ENCODE data around the gene KCNK5.

DNA sequence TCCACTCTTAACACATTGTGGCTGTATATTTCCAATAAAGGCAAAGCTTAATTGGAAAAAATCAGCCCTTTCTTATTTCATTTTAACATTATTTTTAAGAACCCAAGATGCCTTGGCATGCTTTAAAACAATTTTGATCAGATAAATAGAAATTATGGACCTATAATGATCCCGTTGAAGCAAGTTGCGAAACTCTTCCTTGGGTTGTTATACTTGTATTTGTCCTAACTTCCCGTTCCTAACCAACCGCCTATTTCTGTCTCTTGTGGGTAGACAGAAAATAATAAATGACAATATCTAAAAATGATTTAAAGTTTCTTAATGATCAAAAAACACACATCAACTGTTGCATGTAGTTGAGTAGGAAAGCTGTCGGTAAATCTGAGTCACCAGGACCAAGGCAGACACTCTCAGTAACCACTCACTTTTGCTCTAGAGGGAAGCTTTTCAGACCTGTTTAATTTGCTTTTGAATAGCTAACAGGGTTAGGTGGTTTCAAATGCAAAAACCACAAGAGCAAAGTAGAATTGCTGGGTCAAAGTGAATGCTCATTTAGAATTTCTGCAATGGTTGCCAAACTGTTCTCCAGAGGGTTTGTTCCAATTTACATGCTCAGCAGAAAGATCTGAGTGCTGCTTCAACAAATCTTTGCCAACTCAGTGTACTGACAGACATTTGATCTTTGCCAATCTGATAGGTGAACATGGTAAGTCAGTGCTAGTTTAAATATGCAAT lies 34.2 kb upstream of the KCNK5 start:
- TF ChIP-seq, protein P1, sequence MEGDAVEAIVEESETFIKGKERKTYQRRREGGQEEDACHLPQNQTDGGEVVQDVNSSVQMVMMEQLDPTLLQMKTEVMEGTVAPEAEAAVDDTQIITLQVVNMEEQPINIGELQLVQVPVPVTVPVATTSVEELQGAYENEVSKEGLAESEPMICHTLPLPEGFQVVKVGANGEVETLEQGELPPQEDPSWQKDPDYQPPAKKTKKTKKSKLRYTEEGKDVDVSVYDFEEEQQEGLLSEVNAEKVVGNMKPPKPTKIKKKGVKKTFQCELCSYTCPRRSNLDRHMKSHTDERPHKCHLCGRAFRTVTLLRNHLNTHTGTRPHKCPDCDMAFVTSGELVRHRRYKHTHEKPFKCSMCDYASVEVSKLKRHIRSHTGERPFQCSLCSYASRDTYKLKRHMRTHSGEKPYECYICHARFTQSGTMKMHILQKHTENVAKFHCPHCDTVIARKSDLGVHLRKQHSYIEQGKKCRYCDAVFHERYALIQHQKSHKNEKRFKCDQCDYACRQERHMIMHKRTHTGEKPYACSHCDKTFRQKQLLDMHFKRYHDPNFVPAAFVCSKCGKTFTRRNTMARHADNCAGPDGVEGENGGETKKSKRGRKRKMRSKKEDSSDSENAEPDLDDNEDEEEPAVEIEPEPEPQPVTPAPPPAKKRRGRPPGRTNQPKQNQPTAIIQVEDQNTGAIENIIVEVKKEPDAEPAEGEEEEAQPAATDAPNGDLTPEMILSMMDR (IDR thresholded peaks at IDR 0.05): no peak
- TF ChIP-seq POLR2A (IDR thresholded peaks at IDR 0.05): no peak
